Measurements from ENCODE around the gene SPRY2.
A peak's percentile ranks its signal among the peaks of the same experiment; 100 is the strongest.

Gene SPRY2

DNA sequence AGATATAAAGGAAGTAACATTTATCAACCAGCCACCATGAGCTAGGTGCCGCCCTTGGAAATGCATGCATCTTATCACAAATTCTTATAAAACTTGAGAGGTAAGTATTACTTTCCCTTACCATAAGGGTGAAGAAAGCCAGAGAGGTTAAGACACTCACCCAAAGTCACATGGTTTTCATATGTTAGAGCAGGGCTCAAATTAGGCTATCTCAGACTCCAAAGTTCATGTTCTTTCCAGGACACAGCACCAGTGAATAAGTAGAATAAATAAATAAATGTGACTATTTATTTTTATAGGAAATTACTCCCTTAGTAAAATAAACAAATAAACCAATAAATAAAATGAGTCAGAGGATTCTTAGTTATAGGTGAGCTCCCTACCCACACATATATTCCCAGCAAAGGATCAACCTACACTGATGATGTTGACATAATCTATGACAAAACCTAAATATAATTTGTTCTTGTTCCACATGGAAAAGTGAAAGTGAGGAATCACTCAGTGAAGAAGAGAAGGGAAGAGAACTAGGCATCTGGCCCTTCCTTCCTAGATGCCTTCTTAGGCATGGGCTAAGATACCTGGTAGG is 27.2 kb downstream of the SPRY2 start:
- ChIA-PET CTCF (no interaction called here), POLR2A (no interaction called here)
- H3K4me3 ChIP-seq (ENCODE audit: low read depth, low read length): no peak overlapping the region
- H3K4me1 ChIP-seq (ENCODE audit: control insufficient read depth, insufficient read depth, low read length): 0 out of 2 replicates have a peak, but pooled peaks cover 2% of the 10 kb centered on the region
- H3K36me3 ChIP-seq (ENCODE audit: control insufficient read depth in 2 of 2, insufficient read depth in 1 of 2, low read length in 2 of 2): no peaks in the 10 kb centered on the region
- no peaks in the 10 kb centered on the region for H3K9me3 ChIP-seq (ENCODE audit: control insufficient read depth, insufficient read depth, low read depth, low read length)
- H3K27ac ChIP-seq (ENCODE audit: extremely low read depth, low read depth, low read length): no peak overlapping the region
- no peak for TF ChIP-seq ZNF140 (tag by site-specific recombination; IDR thresholded peaks at IDR 0.05)
- TF ChIP-seq, protein P1, sequence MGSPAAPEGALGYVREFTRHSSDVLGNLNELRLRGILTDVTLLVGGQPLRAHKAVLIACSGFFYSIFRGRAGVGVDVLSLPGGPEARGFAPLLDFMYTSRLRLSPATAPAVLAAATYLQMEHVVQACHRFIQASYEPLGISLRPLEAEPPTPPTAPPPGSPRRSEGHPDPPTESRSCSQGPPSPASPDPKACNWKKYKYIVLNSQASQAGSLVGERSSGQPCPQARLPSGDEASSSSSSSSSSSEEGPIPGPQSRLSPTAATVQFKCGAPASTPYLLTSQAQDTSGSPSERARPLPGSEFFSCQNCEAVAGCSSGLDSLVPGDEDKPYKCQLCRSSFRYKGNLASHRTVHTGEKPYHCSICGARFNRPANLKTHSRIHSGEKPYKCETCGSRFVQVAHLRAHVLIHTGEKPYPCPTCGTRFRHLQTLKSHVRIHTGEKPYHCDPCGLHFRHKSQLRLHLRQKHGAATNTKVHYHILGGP (tag by site-specific recombination; IDR thresholded peaks at IDR 0.05): peak; percentile 44; the same call in 1 of the 2 replicates

DNA sequence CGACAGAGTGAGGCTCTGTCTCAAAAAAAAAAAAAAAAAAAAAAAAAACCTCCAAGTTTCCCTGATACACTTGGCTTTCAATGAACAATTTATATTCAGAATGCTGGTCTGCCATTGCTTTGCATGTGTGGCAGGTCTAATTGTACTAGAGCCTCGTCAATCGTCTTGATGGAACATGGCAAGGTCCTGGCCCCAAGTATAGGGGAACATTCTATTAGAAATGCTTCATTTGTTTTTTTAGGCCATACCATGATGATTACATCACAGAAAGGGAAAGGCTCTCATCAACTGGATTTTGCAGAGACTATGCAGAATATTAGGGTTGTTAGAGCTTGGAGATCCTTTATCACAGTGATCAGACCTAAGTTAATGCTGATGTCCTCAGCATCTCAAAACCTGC is 28.0 kb downstream of the SPRY2 start:
- Histone ChIP-seq H3K4me1 (ENCODE audit: control insufficient read depth, insufficient read depth, low read length) (0 out of 2 replicates have a peak, but pooled peaks cover 2% of the 10 kb centered on the region), H3K9me3 (ENCODE audit: control insufficient read depth, insufficient read depth, low read depth, low read length) (no peaks in the 10 kb centered on the region), H3K4me3 (ENCODE audit: low read depth, low read length) (no peak overlapping the region), H3K27ac (ENCODE audit: extremely low read depth, low read depth, low read length) (no peak overlapping the region), H3K36me3 (ENCODE audit: control insufficient read depth in 2 of 2, insufficient read depth in 1 of 2, low read length in 2 of 2) (no peaks in the 10 kb centered on the region)
- ChIA-PET POLR2A (no interaction called here), CTCF (no interaction called here)
- TF ChIP-seq, protein P2, sequence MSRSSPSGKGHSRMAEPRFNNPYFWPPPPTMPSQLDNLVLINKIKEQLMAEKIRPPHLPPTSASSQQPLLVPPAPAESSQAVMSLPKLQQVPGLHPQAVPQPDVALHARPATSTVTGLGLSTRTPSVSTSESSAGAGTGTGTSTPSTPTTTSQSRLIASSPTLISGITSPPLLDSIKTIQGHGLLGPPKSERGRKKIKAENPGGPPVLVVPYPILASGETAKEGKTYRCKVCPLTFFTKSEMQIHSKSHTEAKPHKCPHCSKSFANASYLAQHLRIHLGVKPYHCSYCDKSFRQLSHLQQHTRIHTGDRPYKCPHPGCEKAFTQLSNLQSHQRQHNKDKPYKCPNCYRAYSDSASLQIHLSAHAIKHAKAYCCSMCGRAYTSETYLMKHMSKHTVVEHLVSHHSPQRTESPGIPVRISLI (tag by site-specific recombination; IDR thresholded peaks at IDR 0.05): peak; percentile 58; the same call in 1 of the 2 replicates
- no peak for TF ChIP-seq MEIS1 (CRISPR knock-in tag; IDR thresholded peaks at IDR 0.05; ENCODE audit: borderline replicate concordance)
- TF ChIP-seq, protein P3, sequence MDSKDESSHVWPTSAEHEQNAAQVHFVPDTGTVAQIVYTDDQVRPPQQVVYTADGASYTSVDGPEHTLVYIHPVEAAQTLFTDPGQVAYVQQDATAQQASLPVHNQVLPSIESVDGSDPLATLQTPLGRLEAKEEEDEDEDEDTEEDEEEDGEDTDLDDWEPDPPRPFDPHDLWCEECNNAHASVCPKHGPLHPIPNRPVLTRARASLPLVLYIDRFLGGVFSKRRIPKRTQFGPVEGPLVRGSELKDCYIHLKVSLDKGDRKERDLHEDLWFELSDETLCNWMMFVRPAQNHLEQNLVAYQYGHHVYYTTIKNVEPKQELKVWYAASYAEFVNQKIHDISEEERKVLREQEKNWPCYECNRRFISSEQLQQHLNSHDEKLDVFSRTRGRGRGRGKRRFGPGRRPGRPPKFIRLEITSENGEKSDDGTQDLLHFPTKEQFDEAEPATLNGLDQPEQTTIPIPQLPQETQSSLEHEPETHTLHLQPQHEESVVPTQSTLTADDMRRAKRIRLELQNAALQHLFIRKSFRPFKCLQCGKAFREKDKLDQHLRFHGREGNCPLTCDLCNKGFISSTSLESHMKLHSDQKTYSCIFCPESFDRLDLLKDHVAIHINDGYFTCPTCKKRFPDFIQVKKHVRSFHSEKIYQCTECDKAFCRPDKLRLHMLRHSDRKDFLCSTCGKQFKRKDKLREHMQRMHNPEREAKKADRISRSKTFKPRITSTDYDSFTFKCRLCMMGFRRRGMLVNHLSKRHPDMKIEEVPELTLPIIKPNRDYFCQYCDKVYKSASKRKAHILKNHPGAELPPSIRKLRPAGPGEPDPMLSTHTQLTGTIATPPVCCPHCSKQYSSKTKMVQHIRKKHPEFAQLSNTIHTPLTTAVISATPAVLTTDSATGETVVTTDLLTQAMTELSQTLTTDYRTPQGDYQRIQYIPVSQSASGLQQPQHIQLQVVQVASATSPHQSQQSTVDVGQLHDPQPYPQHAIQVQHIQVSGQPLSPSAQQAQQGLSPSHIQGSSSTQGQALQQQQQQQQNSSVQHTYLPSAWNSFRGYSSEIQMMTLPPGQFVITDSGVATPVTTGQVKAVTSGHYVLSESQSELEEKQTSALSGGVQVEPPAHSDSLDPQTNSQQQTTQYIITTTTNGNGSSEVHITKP (tag by site-specific recombination; IDR thresholded peaks at IDR 0.05): peak; percentile 44; the same call in 1 of the 2 replicates

DNA sequence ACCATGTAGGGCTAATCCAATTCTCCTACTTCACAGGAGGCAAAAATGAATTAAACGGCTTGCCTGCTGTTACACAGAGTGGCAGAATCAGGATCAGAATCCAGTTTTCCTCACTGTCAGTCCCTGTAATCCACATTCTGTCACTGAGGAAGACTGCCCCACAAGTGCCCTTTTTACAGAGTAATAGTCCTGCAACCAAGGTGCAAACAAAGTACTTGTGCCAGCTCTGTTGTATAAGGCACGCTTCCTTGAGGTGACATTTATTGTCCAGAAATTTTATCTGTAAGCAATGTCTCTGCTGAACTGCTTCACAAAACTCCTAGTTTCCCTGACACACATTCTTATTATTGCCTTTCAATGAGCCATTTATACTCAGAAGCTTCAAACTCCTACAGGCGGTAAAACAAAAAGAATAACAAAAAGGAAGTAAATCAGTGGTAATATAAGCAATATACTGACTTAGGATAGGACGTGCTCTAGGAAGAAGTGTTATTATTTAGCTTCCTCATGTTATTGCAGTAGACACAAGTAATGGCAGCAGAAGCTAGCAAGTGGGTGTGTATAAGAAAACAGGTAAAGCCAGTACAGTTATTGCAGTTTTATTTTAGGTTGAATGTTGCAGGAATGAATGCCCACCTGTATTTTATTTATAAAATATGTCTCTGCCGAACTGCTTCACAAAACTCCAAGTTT is 28.8 kb downstream of the SPRY2 start:
- CTCF ChIA-PET: interaction anchor here (0.6 kb wide), 1 partner anchor 51 kb away, joined by 3 read pairs; no protein-coding TSS in a partner anchor
- TF ChIP-seq ZNF404 (tag by site-specific recombination; IDR thresholded peaks at IDR 0.05): no peak
- H3K36me3 ChIP-seq (ENCODE audit: control insufficient read depth in 2 of 2, insufficient read depth in 1 of 2, low read length in 2 of 2): no peaks in the 10 kb centered on the region
- H3K27ac ChIP-seq (ENCODE audit: extremely low read depth, low read depth, low read length): no peak overlapping the region
- no peaks in the 10 kb centered on the region for H3K9me3 ChIP-seq (ENCODE audit: control insufficient read depth, insufficient read depth, low read depth, low read length)
- POLR2A ChIA-PET: no interaction called here
- no peak overlapping the region for H3K4me3 ChIP-seq (ENCODE audit: low read depth, low read length)
- H3K4me1 ChIP-seq (ENCODE audit: control insufficient read depth, insufficient read depth, low read length): 0 out of 2 replicates have a peak, but pooled peaks cover 2% of the 10 kb centered on the region

DNA sequence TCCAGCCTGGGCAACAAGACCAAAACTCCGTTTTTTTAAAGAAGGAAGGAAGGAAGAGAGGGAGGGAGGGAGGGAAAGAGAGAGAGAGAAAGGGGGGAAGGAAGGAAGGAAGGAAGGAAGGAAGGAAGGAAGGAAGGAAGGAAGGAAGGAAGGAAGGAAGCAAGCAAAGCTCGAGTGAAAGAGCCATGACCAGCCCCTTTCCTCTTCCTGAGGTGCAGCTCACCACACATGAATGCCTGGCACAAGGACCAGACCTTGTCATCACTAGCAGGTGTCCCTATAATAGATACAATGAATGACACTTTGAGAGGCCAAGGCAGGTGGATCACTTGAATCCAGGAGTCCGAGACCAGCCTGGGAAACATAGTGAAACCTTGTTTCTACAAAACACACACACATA is 31.0 kb downstream of the SPRY2 start:
- POLR2A ChIA-PET: no interaction called here
- no peak overlapping the region for H3K27ac ChIP-seq (ENCODE audit: extremely low read depth, low read depth, low read length)
- no peaks in the 10 kb centered on the region for H3K9me3 ChIP-seq (ENCODE audit: control insufficient read depth, insufficient read depth, low read depth, low read length)
- no peaks in the 10 kb centered on the region for H3K36me3 ChIP-seq (ENCODE audit: control insufficient read depth in 2 of 2, insufficient read depth in 1 of 2, low read length in 2 of 2)
- TF ChIP-seq SCRT2 (tag by site-specific recombination; IDR thresholded peaks at IDR 0.05) (no peak), ZNF366 (tag by site-specific recombination; conservative IDR thresholded peaks at IDR 0.05) (peak; percentile 64), ZNF596 (tag by site-specific recombination; IDR thresholded peaks at IDR 0.05) (no peak)
- CTCF ChIA-PET: interaction anchor here (0.6 kb wide), 1 partner anchor 850 kb away, joined by 3 read pairs; no protein-coding TSS in a partner anchor
- H3K4me3 ChIP-seq (ENCODE audit: low read depth, low read length): no peak overlapping the region
- H3K4me1 ChIP-seq (ENCODE audit: control insufficient read depth, insufficient read depth, low read length): no peaks in the 10 kb centered on the region
